A549 (cell line): Measurements from ENCODE around the gene RAPGEFL1. TPM values are rescaled to one million over a fixed set of nuclear protein-coding genes. Genes with fewer than 3 reads are reported as not detected.
"Not testable (repeated sequence)": the region's sequence is repeated elsewhere in the genome, so short reads cannot be mapped to it uniquely, and the experiment has no call there.

Source experiments
- ATAC-seq, 2 experiments: fragments of 200-7000 bp in 1 of 2; fragments of >200 bp in 1 of 2; cut with Nextera tagmentation in 1 of 2; cut with Tn5 transposase in 1 of 2; 3 replicates each; pipeline versions ENCODE4 v1.8.0 to v1.9.1; 2018 to 2020; ENCODE audit warnings: mild to moderate bottlenecking in 1 of 2, moderate library complexity in 1 of 2
- CTCF ChIA-PET: fragments of 300-600 bp; sonication (Branson Sonifier 250); formaldehyde crosslinking; extraction: SDS; loops from one replicate; lab custom pipeline; 2021; ENCODE audit warnings: antibody characterized with exemption, inconsistent platforms; lab: Yijun Ruan, JAX
- POLR2A ChIA-PET: fragments of 350-600 bp; formaldehyde crosslinking; extraction: SDS; loops from one replicate; lab custom pipeline; 2021; ENCODE audit warnings: antibody characterized with exemption, inconsistent platforms; lab: Yijun Ruan, JAX
- DNase-seq, 2 experiments: peaks; one replicate each; pipeline versions ENCODE4 v3.0.0 to v3.0.0-alpha.2; 2011 to 2016; ENCODE audit warnings: low read depth in 1 of 2, low spot score in 1 of 2
- FAIRE-seq: peaks from 2 replicates; lab custom pipeline; 2011; peaks lifted over from hg19 to GRCh38; lab: Jason Lieb, UNC
- H3K27ac ChIP-seq, 2 experiments: fragments of >200 bp; sonication (Bioruptor Twin); formaldehyde crosslinking; 3 replicates each; pipeline ENCODE4 v1.5.1; 2016 to 2017
- H3K4me1 ChIP-seq: fragments of >200 bp; sonication (Bioruptor Twin); formaldehyde crosslinking; 3 replicates; pipeline ENCODE4 v1.6.1; 2016
- H3K4me2 ChIP-seq: fragments of >200 bp; sonication (Bioruptor Twin); formaldehyde crosslinking; 3 replicates; pipeline ENCODE4 v1.6.1; 2016
- H3K4me3 ChIP-seq: fragments of >200 bp; sonication (Bioruptor Twin); formaldehyde crosslinking; 3 replicates; pipeline ENCODE4 v1.5.1; 2016
- H3K9me3 ChIP-seq: fragments of >200 bp; sonication (Bioruptor Twin); formaldehyde crosslinking; 3 replicates; pipeline ENCODE4 v1.6.1; 2016
- CEBPB ChIP-seq, 2 experiments: fragments of >200 bp in 1 of 2; sonication (Bioruptor Twin) in 1 of 2; formaldehyde crosslinking in 1 of 2; IDR thresholded peaks; 2 replicates each; pipeline ENCODE4 v1.6.1; 2012 to 2016
- EHF ChIP-seq: fragments of 250-450 bp; sonication (Bioruptor Pico); IDR thresholded peaks from 2 replicates; pipeline ENCODE4 v1.5.0; 2020; ENCODE audit warnings: mild to moderate bottlenecking
- HOXA7 ChIP-seq: fragments of 250-450 bp; sonication (Bioruptor Pico); IDR thresholded peaks from 2 replicates; pipeline ENCODE4 v1.5.0; 2020; ENCODE audit warnings: mild to moderate bottlenecking, moderate library complexity
- HOXB5 ChIP-seq: fragments of 250-450 bp; sonication (Bioruptor Pico); IDR thresholded peaks from 2 replicates; pipeline ENCODE4 v1.5.0; 2020; ENCODE audit warnings: mild to moderate bottlenecking, moderate library complexity
- JUN ChIP-seq, 2 experiments: fragments of >200 bp; sonication (Bioruptor Twin); formaldehyde crosslinking; IDR thresholded peaks; 2 replicates in 1 of 2; 3 replicates in 1 of 2; pipeline ENCODE4 v1.6.1; 2016 to 2017
- MAFK ChIP-seq: fragments of 450-650 bp; IDR thresholded peaks from 2 replicates; pipeline ENCODE4 v1.6.1; 2014; ENCODE audit not compliant: partially characterized antibody
- MAZ ChIP-seq: fragments of 150-350 bp; IDR thresholded peaks from 2 replicates; pipeline ENCODE4 v1.6.1; 2014; ENCODE audit warnings: antibody characterized with exemption, low read depth, low read length, borderline replicate concordance
- MYC ChIP-seq: IDR thresholded peaks from 2 replicates; pipeline ENCODE4 v1.6.1; 2012; ENCODE audit warnings: mild to moderate bottlenecking, inconsistent platforms, low read length, improper control_type of control experiment, borderline replicate concordance
- NR3C1 ChIP-seq: fragments of >200 bp; sonication (Bioruptor Twin); formaldehyde crosslinking; IDR thresholded peaks from 3 replicates; pipeline ENCODE4 v1.6.1; 2017
- POLR2AphosphoS2 ChIP-seq: conservative IDR thresholded peaks from 2 replicates; pipeline ENCODE4 v1.6.1; 2012; ENCODE audit warnings: low read length, improper control_type of control experiment, inconsistent platforms
- RFX5 ChIP-seq: fragments of 450-650 bp; IDR thresholded peaks from 2 replicates; pipeline ENCODE4 v1.7.1; 2014; ENCODE audit warnings: antibody characterized with exemption, mild to moderate bottlenecking, moderate library complexity
- SMC3 ChIP-seq: fragments of >200 bp; sonication (Bioruptor Twin); formaldehyde crosslinking; IDR thresholded peaks from 3 replicates; pipeline ENCODE4 v1.6.1; 2018; ENCODE audit warnings: inconsistent platforms
- SREBF2 ChIP-seq: fragments of 450-650 bp; IDR thresholded peaks from 2 replicates; pipeline ENCODE4 v1.6.1; 2014; ENCODE audit warnings: mild to moderate bottlenecking, moderate library complexity
- ZSCAN20 ChIP-seq: fragments of 250-450 bp; sonication (Bioruptor Pico); IDR thresholded peaks from 2 replicates; pipeline ENCODE4 v1.8.0; 2022; ENCODE audit warnings: mild to moderate bottlenecking, moderate library complexity
- WGBS: methylation state at CpG from one replicate; pipeline ENCODE4 v1.1.6; 2017; ENCODE audit errors: missing lambda C conversion rate; 5-methylcytosine and 5-hydroxymethylcytosine counted together
- polyA plus RNA-seq, 4 experiments: library from polyadenylated mRNA; depleted of rRNA in 3 of 4; stranded (reverse); fragments of >200 nt; fragmentation: RNase III in 1 of 4; extraction: RNeasy Plus Mini Kit Qiagen cat#74134 plus additional on column Dnase treatment in 1 of 4; gene quantifications; 2 replicates in 3 of 4; 3 replicates in 1 of 4; pipeline ENCODE4 v1.2.3, GENCODE V29; 2011 to 2017
- TF ChIP-seq, protein P1 (sequence below): fragments of >200 bp; sonication (Bioruptor Twin); formaldehyde crosslinking; IDR thresholded peaks from 3 replicates; pipeline ENCODE4 v1.5.1; 2016
- TF ChIP-seq, protein P2 (sequence below): fragments of >200 bp; sonication (Bioruptor Twin); formaldehyde crosslinking; IDR thresholded peaks from 2 replicates; pipeline ENCODE4 v1.6.1; 2016
- TF ChIP-seq, protein P3 (sequence below): IDR thresholded peaks from 2 replicates; pipeline ENCODE4 v1.6.1; 2012
- TF ChIP-seq, protein P4 (sequence below): fragments of 150-350 bp; IDR thresholded peaks from 2 replicates; pipeline ENCODE4 v1.6.1; 2014; ENCODE audit warnings: low read depth, mild to moderate bottlenecking, low read length

Gene RAPGEFL1
- polyA plus RNA-seq, 2 of the 4 experiments (the other 2 are of a cell fraction), result 4.1 to 4.8 TPM

DNA sequence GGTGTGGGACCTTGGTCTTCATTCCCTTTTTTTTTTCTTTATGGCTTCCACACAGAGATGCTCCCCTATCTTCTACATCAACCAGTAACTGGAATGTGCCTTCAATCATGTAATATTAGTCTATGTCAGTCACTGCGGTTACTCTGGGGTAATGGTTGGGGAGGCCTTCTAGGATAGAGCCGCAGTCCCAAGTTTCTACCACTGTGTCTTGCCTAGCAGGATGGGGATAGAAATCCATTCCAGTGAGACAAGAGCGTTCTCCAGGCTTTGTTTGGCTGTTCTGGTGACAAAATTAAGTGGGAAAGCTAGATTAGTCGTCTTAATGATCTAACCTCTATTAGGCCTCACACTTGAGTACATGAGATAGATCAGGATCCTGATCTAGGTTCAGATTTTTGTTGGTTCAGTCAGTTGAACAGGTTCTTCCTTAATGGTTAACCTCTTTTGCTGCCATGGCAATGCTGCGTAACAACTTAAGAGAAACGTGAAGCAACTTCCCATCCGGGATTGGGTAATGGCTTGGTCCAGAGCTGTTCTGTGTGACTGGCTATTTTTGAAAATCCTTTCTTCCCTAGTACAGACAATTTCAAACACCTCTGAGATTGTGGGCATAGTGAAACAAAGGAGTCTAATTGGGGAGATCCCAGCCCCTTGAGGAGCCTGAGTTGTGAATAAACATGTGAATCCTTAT, 46.8 kb upstream of the RAPGEFL1 start:
- no peak for FAIRE-seq
- H3K4me3 ChIP-seq, result no peak overlapping the region
- WGBS, result 81% methylated on average over 7 of the region's 7 CpGs
- ChIA-PET POLR2A (no interaction called here), CTCF (interaction anchor here (1.2 to 9.6 kb wide), 6 partner anchors 9 to 117 kb away, joined by 3 to 123 read pairs (median 4); no protein-coding TSS in a partner anchor)
- no peak overlapping the region for H3K4me2 ChIP-seq
- peaks cover 3% of the 10 kb centered on the region; the same call in 1 of the 3 replicates for H3K4me1 ChIP-seq
- peak; percentile 37 to 52; a peak in 3 of 6 replicates for ATAC-seq
- no peaks in the 10 kb centered on the region for H3K9me3 ChIP-seq
- no peak overlapping the region for H3K27ac ChIP-seq
- no peak for DNase-seq
- TF ChIP-seq RFX5, result no peak
- TF ChIP-seq POLR2AphosphoS2, result 0 out of 2 replicates have a peak, but pooled peaks have one; percentile 4
- no peak for TF ChIP-seq HOXB5 (CRISPR knock-in tag)
- TF ChIP-seq MAZ, result no peak
- TF ChIP-seq MAFK, result no peak

DNA sequence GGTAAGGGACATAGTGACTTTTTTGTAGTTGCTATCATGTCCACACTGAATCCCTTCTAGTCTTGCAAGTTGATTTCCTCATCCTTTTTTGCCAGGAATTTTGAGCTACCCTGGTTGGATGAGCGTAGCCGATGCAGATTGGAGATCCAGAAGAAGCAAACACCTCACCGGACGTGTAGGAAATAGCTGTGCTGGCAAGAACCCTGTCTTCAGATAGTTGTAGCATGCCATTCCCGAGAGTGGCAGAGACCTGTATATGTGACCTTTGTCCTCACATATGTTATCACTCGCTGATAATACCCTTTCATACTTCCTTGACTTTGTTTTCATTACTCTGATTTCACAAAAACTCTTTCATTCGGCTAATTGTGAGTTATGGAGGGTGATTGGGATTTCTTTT, 43.1 kb upstream of the RAPGEFL1 start:
- POLR2A ChIA-PET, result interaction anchor here (1.3 to 3.2 kb wide), 2 partner anchors 10 to 21 kb away, joined by 3 to 14 read pairs; no protein-coding TSS in a partner anchor
- WGBS, result 83% methylated on average over 7 of the region's 7 CpGs

DNA sequence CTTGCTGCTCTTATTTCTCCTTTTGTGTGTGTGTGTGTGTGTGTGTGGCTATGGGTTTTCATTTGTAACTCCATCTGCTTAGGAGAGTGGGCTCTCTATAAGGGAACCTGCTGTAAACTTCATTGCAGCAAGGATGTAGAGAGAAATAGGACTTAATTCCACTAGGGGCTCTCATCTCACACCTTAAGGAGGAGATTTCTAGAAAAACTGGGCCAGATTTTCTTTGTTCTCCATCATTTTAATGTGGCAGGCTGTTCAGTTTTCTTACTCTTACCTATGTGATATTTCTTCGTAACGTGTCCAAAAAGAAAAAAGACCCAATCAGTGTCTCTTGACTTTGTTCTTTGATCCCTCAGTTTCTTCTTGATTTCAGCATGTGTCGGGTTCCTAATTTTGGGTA, 41.5 kb upstream of the RAPGEFL1 start:
- Histone ChIP-seq H3K9me3 (no peaks in the 10 kb centered on the region), H3K4me1 (peaks cover 10% of the 10 kb centered on the region; the same call in 2 of the 3 replicates), H3K4me3 (no peak overlapping the region), H3K27ac (no peak overlapping the region), H3K4me2 (no peak overlapping the region)
- ATAC-seq (no peak), FAIRE-seq (no peak), DNase-seq (no peak)
- ChIA-PET CTCF (interaction anchor here (1.0 to 4.0 kb wide), 3 partner anchors 12 to 29 kb away, joined by 3 to 25 read pairs (median 4); partner anchors contain the start of gene MSL1), POLR2A (no interaction called here)
- 95% methylated on average over 3 of the region's 3 CpGs for WGBS
- TF ChIP-seq, protein P1, sequence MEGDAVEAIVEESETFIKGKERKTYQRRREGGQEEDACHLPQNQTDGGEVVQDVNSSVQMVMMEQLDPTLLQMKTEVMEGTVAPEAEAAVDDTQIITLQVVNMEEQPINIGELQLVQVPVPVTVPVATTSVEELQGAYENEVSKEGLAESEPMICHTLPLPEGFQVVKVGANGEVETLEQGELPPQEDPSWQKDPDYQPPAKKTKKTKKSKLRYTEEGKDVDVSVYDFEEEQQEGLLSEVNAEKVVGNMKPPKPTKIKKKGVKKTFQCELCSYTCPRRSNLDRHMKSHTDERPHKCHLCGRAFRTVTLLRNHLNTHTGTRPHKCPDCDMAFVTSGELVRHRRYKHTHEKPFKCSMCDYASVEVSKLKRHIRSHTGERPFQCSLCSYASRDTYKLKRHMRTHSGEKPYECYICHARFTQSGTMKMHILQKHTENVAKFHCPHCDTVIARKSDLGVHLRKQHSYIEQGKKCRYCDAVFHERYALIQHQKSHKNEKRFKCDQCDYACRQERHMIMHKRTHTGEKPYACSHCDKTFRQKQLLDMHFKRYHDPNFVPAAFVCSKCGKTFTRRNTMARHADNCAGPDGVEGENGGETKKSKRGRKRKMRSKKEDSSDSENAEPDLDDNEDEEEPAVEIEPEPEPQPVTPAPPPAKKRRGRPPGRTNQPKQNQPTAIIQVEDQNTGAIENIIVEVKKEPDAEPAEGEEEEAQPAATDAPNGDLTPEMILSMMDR, result peak; percentile 25; the same call in 2 of the 3 replicates
- no peak for TF ChIP-seq NR3C1

More for the DNA sequence above, 43.1 kb upstream of the RAPGEFL1 start:
- CTCF ChIA-PET, result interaction anchor here (0.8 to 4.2 kb wide), 9 partner anchors 9 to 107 kb away, joined by 3 to 32 read pairs (median 5); partner anchors contain the start of gene MSL1
- FAIRE-seq, result peak; percentile 49
- TF ChIP-seq POLR2AphosphoS2 (0 out of 2 replicates have a peak, but pooled peaks have one; percentile 57), MAZ (no peak)
- ATAC-seq, result no peak
- H3K4me3 ChIP-seq, result no peak overlapping the region
- H3K4me1 ChIP-seq, result peaks cover 7% of the 10 kb centered on the region; the same call in 2 of the 3 replicates
- H3K4me2 ChIP-seq, result no peak overlapping the region
- no peak overlapping the region for H3K27ac ChIP-seq
- no peaks in the 10 kb centered on the region for H3K9me3 ChIP-seq
- no peak for DNase-seq

DNA sequence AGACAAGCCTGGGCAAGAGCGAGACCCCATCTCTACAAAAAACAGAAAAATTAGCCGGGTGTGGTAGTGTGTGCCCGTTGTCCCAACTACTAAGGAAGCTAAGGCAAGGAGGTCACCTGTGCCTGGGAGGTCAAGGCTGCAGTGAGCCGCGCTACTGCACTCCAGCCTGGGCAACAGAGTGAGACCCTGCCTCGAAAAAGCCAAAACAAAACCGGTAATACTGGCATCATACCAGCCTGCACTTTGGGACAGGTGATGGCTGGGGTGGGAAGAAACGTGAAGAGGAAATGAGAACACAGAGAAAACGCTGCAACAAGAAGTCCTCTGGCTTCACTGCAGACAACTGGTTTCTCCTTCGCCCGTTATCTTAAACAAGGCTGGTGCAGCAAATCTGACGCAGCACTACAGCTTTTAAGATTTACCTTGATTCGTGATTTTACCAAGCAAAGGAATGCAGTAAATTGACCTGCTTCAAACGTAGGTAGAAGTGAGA, 37.7 kb upstream of the RAPGEFL1 start:
- TF ChIP-seq, protein P2, sequence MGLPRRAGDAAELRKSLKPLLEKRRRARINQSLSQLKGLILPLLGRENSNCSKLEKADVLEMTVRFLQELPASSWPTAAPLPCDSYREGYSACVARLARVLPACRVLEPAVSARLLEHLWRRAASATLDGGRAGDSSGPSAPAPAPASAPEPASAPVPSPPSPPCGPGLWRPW, result no peak
- no peak for TF ChIP-seq CEBPB (IDR thresholded peaks at IDR 0.05)
- no peak for TF ChIP-seq JUN (IDR thresholded peaks at IDR 0.05)
- no peak for TF ChIP-seq MYC
- TF ChIP-seq, protein P3, sequence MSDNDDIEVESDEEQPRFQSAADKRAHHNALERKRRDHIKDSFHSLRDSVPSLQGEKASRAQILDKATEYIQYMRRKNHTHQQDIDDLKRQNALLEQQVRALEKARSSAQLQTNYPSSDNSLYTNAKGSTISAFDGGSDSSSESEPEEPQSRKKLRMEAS, result no peak
- TF ChIP-seq SMC3, result no peak
- no peak for TF ChIP-seq ZSCAN20 (CRISPR knock-in tag)
- no peak for TF ChIP-seq HOXA7
- TF ChIP-seq SREBF2, result no peak
- TF ChIP-seq, protein P4, sequence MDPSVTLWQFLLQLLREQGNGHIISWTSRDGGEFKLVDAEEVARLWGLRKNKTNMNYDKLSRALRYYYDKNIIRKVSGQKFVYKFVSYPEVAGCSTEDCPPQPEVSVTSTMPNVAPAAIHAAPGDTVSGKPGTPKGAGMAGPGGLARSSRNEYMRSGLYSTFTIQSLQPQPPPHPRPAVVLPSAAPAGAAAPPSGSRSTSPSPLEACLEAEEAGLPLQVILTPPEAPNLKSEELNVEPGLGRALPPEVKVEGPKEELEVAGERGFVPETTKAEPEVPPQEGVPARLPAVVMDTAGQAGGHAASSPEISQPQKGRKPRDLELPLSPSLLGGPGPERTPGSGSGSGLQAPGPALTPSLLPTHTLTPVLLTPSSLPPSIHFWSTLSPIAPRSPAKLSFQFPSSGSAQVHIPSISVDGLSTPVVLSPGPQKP, result no peak
- TF ChIP-seq EHF (CRISPR knock-in tag), result no peak
- TF ChIP-seq MAFK, result no peak
- Histone ChIP-seq H3K4me3 (peak overlapping the region; percentile 58), H3K4me2 (peak overlapping the region; percentile 85), H3K9me3 (no peaks in the 10 kb centered on the region), H3K27ac (peak overlapping the region; percentile 91 to 98), H3K4me1 (peaks cover 16% of the 10 kb centered on the region; the same call in 2 of the 3 replicates)
- WGBS, result 12% methylated on average over 14 of the region's 14 CpGs
- POLR2A ChIA-PET, result interaction anchor here (0.6 to 2.5 kb wide), 20 partner anchors 9 to 159 kb away, joined by 3 to 64 read pairs (median 4); partner anchors contain the start of genes MSL1, NR1D1, PSMD3 and THRA
- DNase-seq, result no peak
- ATAC-seq, result peak; percentile 13 to 36
- CTCF ChIA-PET, result interaction anchor here (0.6 to 9.2 kb wide), 14 partner anchors 9 to 164 kb away, joined by 3 to 77 read pairs (median 4); partner anchors contain the start of genes CSF3 and MSL1
- peak; percentile 7 for FAIRE-seq

DNA sequence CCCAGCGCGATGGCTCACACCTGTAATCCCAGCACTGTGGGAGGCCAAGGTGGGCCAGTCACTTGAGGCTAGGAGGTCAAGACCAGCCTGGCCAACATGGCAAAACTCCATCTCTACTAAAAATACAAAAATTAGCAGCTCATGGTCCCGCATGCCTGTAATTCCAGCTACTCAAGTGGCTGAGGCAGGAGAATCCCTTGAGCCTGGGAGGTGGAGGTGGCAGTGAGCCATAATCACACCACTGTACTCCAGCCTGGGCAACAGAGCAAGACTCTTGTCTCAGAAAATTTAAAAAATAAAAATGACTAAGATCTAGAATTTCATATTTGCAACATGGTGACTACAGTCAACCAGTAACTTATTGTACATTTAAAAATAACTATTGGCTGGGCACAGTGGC, 34.1 kb upstream of the RAPGEFL1 start:
- ChIA-PET POLR2A (interaction anchor here (0.8 kb wide), 1 partner anchor 9 kb away, joined by 3 read pairs; no protein-coding TSS in a partner anchor), CTCF (interaction anchor here (0.7 to 9.2 kb wide), 10 partner anchors 9 to 129 kb away, joined by 3 to 77 read pairs (median 4); no protein-coding TSS in a partner anchor)
- WGBS, result 91% methylated on average over 3 of the region's 3 CpGs

More for the DNA sequence above, 34.1 kb upstream of the RAPGEFL1 start:
- H3K9me3 ChIP-seq, H3K4me3 ChIP-seq, ATAC-seq, FAIRE-seq, H3K27ac ChIP-seq, H3K4me2 ChIP-seq, DNase-seq: not testable (repeated sequence)
- peaks cover 16% of the 10 kb centered on the region; the same call in 2 of the 3 replicates for H3K4me1 ChIP-seq
